ENCODE data around the gene TNFAIP8. TPM values are rescaled to one million over a fixed set of nuclear protein-coding genes. Genes with fewer than 3 reads are reported as not detected.
"Not testable (repeated sequence)": the region's sequence is repeated elsewhere in the genome, so short reads cannot be mapped to it uniquely, and the experiment has no call there.

Gene TNFAIP8
- total RNA-seq, 1 experiment from 2014 or later, result 7.3 TPM

DNA sequence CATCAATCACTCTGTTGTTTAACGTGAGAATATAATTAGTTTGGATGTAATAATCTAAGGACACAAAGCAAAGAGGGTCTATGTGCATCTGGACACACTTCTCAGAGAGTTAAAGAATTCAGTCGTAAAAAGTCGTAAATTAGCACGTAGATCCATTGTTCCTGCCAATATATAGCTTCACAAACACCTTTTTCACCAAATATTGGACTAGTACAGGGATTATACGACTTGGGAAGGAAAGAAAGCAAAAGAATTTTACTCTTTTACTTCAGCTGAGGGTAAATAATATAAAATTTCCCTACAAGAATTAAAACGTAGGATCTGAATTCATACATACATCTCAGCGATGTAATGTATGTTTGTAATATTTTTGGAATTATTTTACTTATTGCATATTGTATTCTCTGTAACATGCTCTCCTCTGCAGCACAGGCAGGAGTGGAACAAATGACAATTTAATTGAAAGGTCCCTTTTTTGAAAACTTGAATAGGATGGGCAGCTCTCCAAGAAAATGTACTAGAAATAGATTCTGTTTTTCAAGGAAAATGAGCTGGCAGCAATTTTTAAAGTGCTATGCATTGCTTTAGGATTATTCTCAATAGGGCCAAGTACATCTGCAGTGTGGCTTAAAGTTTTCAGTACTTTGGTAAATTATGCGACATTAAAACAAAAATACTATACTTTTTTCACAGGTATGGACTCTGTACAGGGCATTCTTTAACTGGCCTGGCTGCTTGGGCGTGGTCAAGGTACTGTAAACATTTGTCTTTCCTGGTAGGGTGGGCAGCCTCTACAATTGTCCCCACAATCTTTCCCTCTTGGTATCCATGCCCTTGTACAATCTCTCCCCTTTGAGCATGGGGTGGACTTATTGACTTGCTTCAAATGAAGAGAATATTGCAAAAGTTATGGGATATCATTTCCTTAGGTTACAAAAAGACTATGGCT, 56.7 kb downstream of the TNFAIP8 start:
- H2AK5ac ChIP-seq (ENCODE audit: insufficient read length, low read length), result no peak overlapping the region
- H3K27me3 Mint-ChIP-seq (ENCODE audit: low read depth), result 0 out of 2 replicates have a peak, but pooled peaks cover 2% of the 10 kb centered on the region
- peaks cover under 1% of the 10 kb centered on the region; the same call in 1 of the 2 replicates for H3K4me1 ChIP-seq (ENCODE audit: insufficient read depth, low read length)
- H3K4me1 Mint-ChIP-seq, result peaks cover 10 to 15% of the 10 kb centered on the region in 2 experiments
- H2AFZ ChIP-seq (ENCODE audit: low read length), result no peak overlapping the region
- H3K27ac ChIP-seq (ENCODE audit: insufficient read length, low read depth, low read length), result no peak overlapping the region
- H2BK15ac ChIP-seq (ENCODE audit: low read depth, low read length), result no peak overlapping the region
- H3K4me3 Mint-ChIP-seq, result peak overlapping the region in 1 of 2 experiments; percentile 95; a peak in 4 of 5 replicates
- no peaks in the 10 kb centered on the region for H3K23me2 ChIP-seq (ENCODE audit: insufficient read length, low read depth, low read length, poor library complexity, severe bottlenecking)
- H2BK120ac ChIP-seq (ENCODE audit: low read depth, low read length, poor library complexity, severe bottlenecking), result no peak overlapping the region
- H3K27me3 ChIP-seq (ENCODE audit: insufficient read depth, low read length), result no peaks in the 10 kb centered on the region
- peak overlapping the region; percentile 59 for H3K4me2 ChIP-seq (ENCODE audit: insufficient read depth, insufficient read length, low read length)
- H3K56ac ChIP-seq (ENCODE audit: insufficient read length, low read depth, low read length), result no peak overlapping the region
- peaks cover 0 to 3% of the 10 kb centered on the region in 2 experiments; a peak in 1 of 5 replicates for H3K9me3 Mint-ChIP-seq
- no peak overlapping the region for H3K14ac ChIP-seq (ENCODE audit: insufficient read depth, low read length)
- H3K23ac ChIP-seq (ENCODE audit: insufficient read length, low read depth, low read length), result no peak overlapping the region
- H3T11ph ChIP-seq (ENCODE audit: low read length), result no peak overlapping the region
- no peaks in the 10 kb centered on the region for H4K20me1 ChIP-seq (ENCODE audit: control insufficient read depth, insufficient read depth, insufficient read length)
- H3K18ac ChIP-seq (ENCODE audit: insufficient read length, low read depth, low read length), result no peak overlapping the region
- no peaks in the 10 kb centered on the region; a peak in 1 of 7 replicates for H3K36me3 Mint-ChIP-seq (ENCODE audit: insufficient read depth in 1 of 3, low read depth in 3 of 3)
- H3K9me3 ChIP-seq (ENCODE audit: control insufficient read depth, low read depth, low read length), result no peaks in the 10 kb centered on the region
- no peak overlapping the region for H2BK12ac ChIP-seq (ENCODE audit: insufficient read length, low read depth, low read length)
- no peaks in the 10 kb centered on the region for H3K79me1 ChIP-seq (ENCODE audit: insufficient read depth, low read depth, low read length, poor library complexity, severe bottlenecking)
- H4K91ac ChIP-seq (ENCODE audit: insufficient read length, low read depth, low read length), result no peak overlapping the region
- no peak overlapping the region for H2BK5ac ChIP-seq (ENCODE audit: insufficient read length, low read length)
- no peak overlapping the region for H2BK20ac ChIP-seq (ENCODE audit: low read depth, low read length, poor library complexity, severe bottlenecking)
- no peak overlapping the region for H3K9ac ChIP-seq (ENCODE audit: extremely low read depth, insufficient read length, low read length)
- no peak for TF ChIP-seq CTCF (conservative IDR thresholded peaks at IDR 0.05)
- DNase-seq, result no peak
- no peak overlapping the region for H4K8ac ChIP-seq (replicated peaks; ENCODE audit: insufficient read length, low read depth, low read length)
- WGBS (ENCODE audit: extremely low coverage, insufficient read length, low lambda C conversion rate), result no CpG with 5 or more reads among the region's 9 CpGs
- no peak overlapping the region for H3K27ac Mint-ChIP-seq
- H3K79me2 ChIP-seq (ENCODE audit: insufficient read depth, low read length), result no peaks in the 10 kb centered on the region
- H4K5ac ChIP-seq (ENCODE audit: insufficient read length, low read depth, low read length), result no peak overlapping the region
- no peak overlapping the region for H3K4ac ChIP-seq (ENCODE audit: low read depth, low read length)

- not testable (repeated sequence) for H3K4ac ChIP-seq (ENCODE audit: low read depth, low read length); H3K79me1 ChIP-seq (ENCODE audit: insufficient read depth, low read depth, low read length, poor library complexity, severe bottlenecking); H3K56ac ChIP-seq (ENCODE audit: insufficient read length, low read depth, low read length); H3K9me3 Mint-ChIP-seq; H3K36me3 Mint-ChIP-seq (ENCODE audit: insufficient read depth in 1 of 3, low read depth in 3 of 3); H4K91ac ChIP-seq (ENCODE audit: insufficient read length, low read depth, low read length); H3T11ph ChIP-seq (ENCODE audit: low read length); H2BK120ac ChIP-seq (ENCODE audit: low read depth, low read length, poor library complexity, severe bottlenecking); H2BK20ac ChIP-seq (ENCODE audit: low read depth, low read length, poor library complexity, severe bottlenecking); H3K79me2 ChIP-seq (ENCODE audit: insufficient read depth, low read length); H3K23me2 ChIP-seq (ENCODE audit: insufficient read length, low read depth, low read length, poor library complexity, severe bottlenecking); H3K18ac ChIP-seq (ENCODE audit: insufficient read length, low read depth, low read length); H3K4me1 ChIP-seq (ENCODE audit: insufficient read depth, low read length); H2AFZ ChIP-seq (ENCODE audit: low read length); H3K4me3 Mint-ChIP-seq; H2BK15ac ChIP-seq (ENCODE audit: low read depth, low read length); H4K5ac ChIP-seq (ENCODE audit: insufficient read length, low read depth, low read length); H3K27ac ChIP-seq (ENCODE audit: insufficient read length, low read depth, low read length); H3K9me3 ChIP-seq (ENCODE audit: control insufficient read depth, low read depth, low read length); H4K8ac ChIP-seq (replicated peaks; ENCODE audit: insufficient read length, low read depth, low read length); H2AK5ac ChIP-seq (ENCODE audit: insufficient read length, low read length); H2BK5ac ChIP-seq (ENCODE audit: insufficient read length, low read length); H3K4me2 ChIP-seq (ENCODE audit: insufficient read depth, insufficient read length, low read length); H3K23ac ChIP-seq (ENCODE audit: insufficient read length, low read depth, low read length); H3K14ac ChIP-seq (ENCODE audit: insufficient read depth, low read length); H3K9ac ChIP-seq (ENCODE audit: extremely low read depth, insufficient read length, low read length); H4K20me1 ChIP-seq (ENCODE audit: control insufficient read depth, insufficient read depth, insufficient read length); H3K27me3 ChIP-seq (ENCODE audit: insufficient read depth, low read length); H2BK12ac ChIP-seq (ENCODE audit: insufficient read length, low read depth, low read length); DNase-seq; H3K27ac Mint-ChIP-seq; H3K27me3 Mint-ChIP-seq (ENCODE audit: low read depth)
- peaks cover 19 to 27% of the 10 kb centered on the region in 2 experiments for H3K4me1 Mint-ChIP-seq
- no CpG with 5 or more reads among the region's 13 CpGs for WGBS (ENCODE audit: extremely low coverage, insufficient read length, low lambda C conversion rate)
These were observed 58.4 kb downstream of the TNFAIP8 start for GRCh38 chr5:119414124-119414734.

Measured in H9 (cell line).